HEK293 (cell line): Measurements from ENCODE around the gene LRIG3.

Experiments
- CTCF ChIA-PET: fragments of 350-600 bp; formaldehyde crosslinking; extraction: SDS; loops from one replicate; lab custom pipeline; 2021; ENCODE audit warnings: antibody characterized with exemption; lab: Yijun Ruan, JAX
- POLR2A ChIA-PET: fragments of 300-600 bp; formaldehyde crosslinking; extraction: SDS; loops from one replicate; lab custom pipeline; 2020; ENCODE audit warnings: antibody characterized with exemption, inconsistent platforms; lab: Yijun Ruan, JAX
- H3K27ac ChIP-seq: fragments of 200-500 bp; sonication (Bioruptor generic); 2 replicates; pipeline ENCODE4 v1.5.1; 2014; ENCODE audit warnings: low read depth, low read length, control low read depth, inconsistent platforms; ENCODE audit errors: extremely low read depth
- H3K36me3 ChIP-seq, 2 experiments: fragments of 200-500 bp in 1 of 2; sonication (Bioruptor generic) in 1 of 2; 1 replicate in 1 of 2; 2 replicates in 1 of 2; pipeline ENCODE4 v1.5.1; 2014 to 2017; ENCODE audit warnings: inconsistent platforms in 2 of 2, low read length in 2 of 2; ENCODE audit not compliant: control insufficient read depth in 2 of 2, insufficient read depth in 1 of 2
- H3K4me1 ChIP-seq: fragments of 200-500 bp; sonication (Bioruptor generic); 2 replicates; pipeline ENCODE4 v1.5.1; 2014; ENCODE audit warnings: mild to moderate bottlenecking, low read length, inconsistent platforms; ENCODE audit not compliant: control insufficient read depth, insufficient read depth
- H3K4me3 ChIP-seq: 2 replicates; pipeline ENCODE4 v1.5.1; 2011; ENCODE audit warnings: low read depth, mild to moderate bottlenecking, control low read depth, low read length, moderate library complexity
- H3K9me3 ChIP-seq: fragments of 200-500 bp; sonication (Bioruptor generic); 2 replicates; pipeline ENCODE4 v1.5.1; 2014; ENCODE audit warnings: low read depth, low read length, inconsistent platforms; ENCODE audit not compliant: control insufficient read depth, insufficient read depth
- GLI2 ChIP-seq: fragments of 450-650 bp; formaldehyde crosslinking; IDR thresholded peaks from 2 replicates; pipeline ENCODE4; 2017; ENCODE audit warnings: missing biosample characterization, missing genetic modification characterization, low read depth, borderline replicate concordance
- HOXD13 ChIP-seq: sonication (generic); formaldehyde crosslinking; IDR thresholded peaks from 2 replicates; pipeline ENCODE4 v1.8.0; 2022; ENCODE audit warnings: missing genetic modification reagents, borderline replicate concordance
- MZF1 ChIP-seq: fragments of 450-650 bp; formaldehyde crosslinking; IDR thresholded peaks from 2 replicates; pipeline ENCODE4 v1.5.1; 2017; ENCODE audit warnings: missing biosample characterization, missing genetic modification characterization, borderline replicate concordance
- OVOL3 ChIP-seq: fragments of 450-650 bp; formaldehyde crosslinking; IDR thresholded peaks from 2 replicates; pipeline ENCODE4 v1.5.1; 2016; ENCODE audit warnings: missing biosample characterization, missing genetic modification characterization
- TRIM28 ChIP-seq: IDR thresholded peaks from 2 replicates; pipeline ENCODE4 v1.6.1; 2011; ENCODE audit warnings: low read length, control low read depth, borderline replicate concordance
- ZBTB21 ChIP-seq: fragments of 450-650 bp; formaldehyde crosslinking; IDR thresholded peaks from 2 replicates; pipeline ENCODE4 v1.5.1; 2017; ENCODE audit warnings: missing biosample characterization, missing genetic modification characterization
- ZBTB8A ChIP-seq: fragments of 450-650 bp; formaldehyde crosslinking; IDR thresholded peaks from 2 replicates; pipeline ENCODE4 v1.5.1; 2016; ENCODE audit warnings: missing biosample characterization, missing genetic modification characterization
- ZEB2 ChIP-seq: fragments of 450-650 bp; formaldehyde crosslinking; IDR thresholded peaks from 2 replicates; pipeline ENCODE4 v1.5.1; 2016; ENCODE audit warnings: missing biosample characterization, missing genetic modification characterization
- ZFP3 ChIP-seq: fragments of 450-650 bp; formaldehyde crosslinking; IDR thresholded peaks from 2 replicates; pipeline ENCODE4 v1.5.1; 2016; ENCODE audit warnings: low read depth, missing biosample characterization, missing genetic modification characterization
- ZFP41 ChIP-seq: fragments of 450-650 bp; formaldehyde crosslinking; IDR thresholded peaks from 2 replicates; pipeline ENCODE4 v1.5.1; 2016; ENCODE audit warnings: missing biosample characterization, missing genetic modification characterization, borderline replicate concordance
- ZIC2 ChIP-seq: fragments of 450-650 bp; formaldehyde crosslinking; IDR thresholded peaks from 2 replicates; pipeline ENCODE4 v1.5.1; 2016; ENCODE audit warnings: missing biosample characterization, missing genetic modification characterization
- ZNF114 ChIP-seq: fragments of 450-650 bp; formaldehyde crosslinking; IDR thresholded peaks from 2 replicates; pipeline ENCODE4 v1.5.0; 2017; ENCODE audit warnings: missing biosample characterization, missing genetic modification characterization
- ZNF174 ChIP-seq: fragments of 450-650 bp; formaldehyde crosslinking; IDR thresholded peaks from 2 replicates; pipeline ENCODE4 v1.5.0; 2017; ENCODE audit warnings: missing biosample characterization, mild to moderate bottlenecking, missing genetic modification characterization
- ZNF311 ChIP-seq: fragments of 450-650 bp; formaldehyde crosslinking; IDR thresholded peaks from 2 replicates; pipeline ENCODE4 v1.5.1; 2017; ENCODE audit warnings: missing biosample characterization, missing genetic modification characterization, borderline replicate concordance
- ZNF335 ChIP-seq: fragments of 450-650 bp; formaldehyde crosslinking; conservative IDR thresholded peaks from 2 replicates; pipeline ENCODE4 v1.5.1; 2016; ENCODE audit warnings: missing biosample characterization, missing genetic modification characterization
- ZNF621 ChIP-seq: fragments of 450-650 bp; formaldehyde crosslinking; IDR thresholded peaks from 2 replicates; pipeline ENCODE4 v1.5.1; 2017; ENCODE audit warnings: missing biosample characterization, missing genetic modification characterization
- ZNF660 ChIP-seq: fragments of 450-650 bp; IDR thresholded peaks from 2 replicates; pipeline ENCODE4 v1.5.1; 2018; ENCODE audit warnings: missing biosample characterization, mild to moderate bottlenecking, missing genetic modification characterization
- ZNF664 ChIP-seq: fragments of 450-650 bp; formaldehyde crosslinking; IDR thresholded peaks from 2 replicates; pipeline ENCODE4 v1.5.1; 2016; ENCODE audit warnings: missing biosample characterization, missing genetic modification characterization
- ZSCAN4 ChIP-seq: fragments of 450-650 bp; formaldehyde crosslinking; IDR thresholded peaks from 2 replicates; pipeline ENCODE4 v1.5.1; 2017; ENCODE audit warnings: missing biosample characterization, missing genetic modification characterization
- TF ChIP-seq, protein P1 (sequence below): fragments of 450-650 bp; formaldehyde crosslinking; IDR thresholded peaks from 2 replicates; pipeline ENCODE4 v1.5.1; 2016; ENCODE audit warnings: missing biosample characterization, missing genetic modification characterization
- TF ChIP-seq, protein P2 (sequence below): fragments of 450-650 bp; formaldehyde crosslinking; IDR thresholded peaks from 2 replicates; pipeline ENCODE4 v1.5.1; 2017; ENCODE audit warnings: missing biosample characterization, missing genetic modification characterization
- TF ChIP-seq, protein P3 (sequence below): fragments of 450-650 bp; formaldehyde crosslinking; IDR thresholded peaks from 2 replicates; pipeline ENCODE4 v1.5.1; 2016; ENCODE audit warnings: missing biosample characterization, missing genetic modification characterization, borderline replicate concordance
- TF ChIP-seq, protein P4 (sequence below): fragments of 450-650 bp; formaldehyde crosslinking; IDR thresholded peaks from 2 replicates; pipeline ENCODE4 v1.5.1; 2016; ENCODE audit warnings: missing biosample characterization, missing genetic modification characterization
- TF ChIP-seq, protein P5 (sequence below): fragments of 450-650 bp; formaldehyde crosslinking; IDR thresholded peaks from 2 replicates; pipeline ENCODE4 v1.5.1; 2017; ENCODE audit warnings: missing biosample characterization, missing genetic modification characterization
- TF ChIP-seq, protein P6 (sequence below): fragments of 450-650 bp; formaldehyde crosslinking; IDR thresholded peaks from 2 replicates; pipeline ENCODE4 v1.5.1; 2016; ENCODE audit warnings: missing biosample characterization, missing genetic modification characterization

Gene LRIG3

GRCh38 chr12:58925111-58925611 lies 4.9 kb upstream of the LRIG3 start (continued):
- TF ChIP-seq ZNF660 (tag by site-specific recombination) (peak; percentile 61), ZFP3 (tag by site-specific recombination) (no peak), OVOL3 (tag by site-specific recombination) (peak; percentile 93), ZNF311 (tag by site-specific recombination) (no peak), ZFP41 (no peak), ZBTB8A (tag by site-specific recombination) (peak; percentile 9; the same call in 1 of the 2 replicates), ZNF335 (tag by site-specific recombination) (0 out of 2 replicates have a peak, but pooled peaks have one; percentile 13), ZEB2 (tag by site-specific recombination) (peak; percentile 52; the same call in 1 of the 2 replicates), GLI2 (tag by site-specific recombination) (peak; percentile 94; the same call in 1 of the 2 replicates), ZNF114 (tag by site-specific recombination) (no peak), HOXD13 (peak; percentile 39; the same call in 1 of the 2 replicates), ZIC2 (tag by site-specific recombination) (no peak)
- TF ChIP-seq, protein P1, sequence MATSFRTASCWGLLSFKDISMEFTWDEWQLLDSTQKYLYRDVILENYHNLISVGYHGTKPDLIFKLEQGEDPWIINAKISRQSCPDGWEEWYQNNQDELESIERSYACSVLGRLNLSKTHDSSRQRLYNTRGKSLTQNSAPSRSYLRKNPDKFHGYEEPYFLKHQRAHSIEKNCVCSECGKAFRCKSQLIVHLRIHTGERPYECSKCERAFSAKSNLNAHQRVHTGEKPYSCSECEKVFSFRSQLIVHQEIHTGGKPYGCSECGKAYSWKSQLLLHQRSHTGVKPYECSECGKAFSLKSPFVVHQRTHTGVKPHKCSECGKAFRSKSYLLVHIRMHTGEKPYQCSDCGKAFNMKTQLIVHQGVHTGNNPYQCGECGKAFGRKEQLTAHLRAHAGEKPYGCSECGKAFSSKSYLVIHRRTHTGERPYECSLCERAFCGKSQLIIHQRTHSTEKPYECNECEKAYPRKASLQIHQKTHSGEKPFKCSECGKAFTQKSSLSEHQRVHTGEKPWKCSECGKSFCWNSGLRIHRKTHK (tag by site-specific recombination): no peak
- TF ChIP-seq, protein P2, sequence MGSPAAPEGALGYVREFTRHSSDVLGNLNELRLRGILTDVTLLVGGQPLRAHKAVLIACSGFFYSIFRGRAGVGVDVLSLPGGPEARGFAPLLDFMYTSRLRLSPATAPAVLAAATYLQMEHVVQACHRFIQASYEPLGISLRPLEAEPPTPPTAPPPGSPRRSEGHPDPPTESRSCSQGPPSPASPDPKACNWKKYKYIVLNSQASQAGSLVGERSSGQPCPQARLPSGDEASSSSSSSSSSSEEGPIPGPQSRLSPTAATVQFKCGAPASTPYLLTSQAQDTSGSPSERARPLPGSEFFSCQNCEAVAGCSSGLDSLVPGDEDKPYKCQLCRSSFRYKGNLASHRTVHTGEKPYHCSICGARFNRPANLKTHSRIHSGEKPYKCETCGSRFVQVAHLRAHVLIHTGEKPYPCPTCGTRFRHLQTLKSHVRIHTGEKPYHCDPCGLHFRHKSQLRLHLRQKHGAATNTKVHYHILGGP (tag by site-specific recombination): no peak
- TF ChIP-seq, protein P3, sequence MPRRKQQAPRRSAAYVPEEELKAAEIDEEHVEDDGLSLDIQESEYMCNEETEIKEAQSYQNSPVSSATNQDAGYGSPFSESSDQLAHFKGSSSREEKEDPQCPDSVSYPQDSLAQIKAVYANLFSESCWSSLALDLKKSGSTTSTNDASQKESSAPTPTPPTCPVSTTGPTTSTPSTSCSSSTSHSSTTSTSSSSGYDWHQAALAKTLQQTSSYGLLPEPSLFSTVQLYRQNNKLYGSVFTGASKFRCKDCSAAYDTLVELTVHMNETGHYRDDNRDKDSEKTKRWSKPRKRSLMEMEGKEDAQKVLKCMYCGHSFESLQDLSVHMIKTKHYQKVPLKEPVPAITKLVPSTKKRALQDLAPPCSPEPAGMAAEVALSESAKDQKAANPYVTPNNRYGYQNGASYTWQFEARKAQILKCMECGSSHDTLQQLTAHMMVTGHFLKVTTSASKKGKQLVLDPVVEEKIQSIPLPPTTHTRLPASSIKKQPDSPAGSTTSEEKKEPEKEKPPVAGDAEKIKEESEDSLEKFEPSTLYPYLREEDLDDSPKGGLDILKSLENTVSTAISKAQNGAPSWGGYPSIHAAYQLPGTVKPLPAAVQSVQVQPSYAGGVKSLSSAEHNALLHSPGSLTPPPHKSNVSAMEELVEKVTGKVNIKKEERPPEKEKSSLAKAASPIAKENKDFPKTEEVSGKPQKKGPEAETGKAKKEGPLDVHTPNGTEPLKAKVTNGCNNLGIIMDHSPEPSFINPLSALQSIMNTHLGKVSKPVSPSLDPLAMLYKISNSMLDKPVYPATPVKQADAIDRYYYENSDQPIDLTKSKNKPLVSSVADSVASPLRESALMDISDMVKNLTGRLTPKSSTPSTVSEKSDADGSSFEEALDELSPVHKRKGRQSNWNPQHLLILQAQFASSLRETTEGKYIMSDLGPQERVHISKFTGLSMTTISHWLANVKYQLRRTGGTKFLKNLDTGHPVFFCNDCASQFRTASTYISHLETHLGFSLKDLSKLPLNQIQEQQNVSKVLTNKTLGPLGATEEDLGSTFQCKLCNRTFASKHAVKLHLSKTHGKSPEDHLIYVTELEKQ (tag by site-specific recombination): peak; percentile 94
- TF ChIP-seq, protein P4, sequence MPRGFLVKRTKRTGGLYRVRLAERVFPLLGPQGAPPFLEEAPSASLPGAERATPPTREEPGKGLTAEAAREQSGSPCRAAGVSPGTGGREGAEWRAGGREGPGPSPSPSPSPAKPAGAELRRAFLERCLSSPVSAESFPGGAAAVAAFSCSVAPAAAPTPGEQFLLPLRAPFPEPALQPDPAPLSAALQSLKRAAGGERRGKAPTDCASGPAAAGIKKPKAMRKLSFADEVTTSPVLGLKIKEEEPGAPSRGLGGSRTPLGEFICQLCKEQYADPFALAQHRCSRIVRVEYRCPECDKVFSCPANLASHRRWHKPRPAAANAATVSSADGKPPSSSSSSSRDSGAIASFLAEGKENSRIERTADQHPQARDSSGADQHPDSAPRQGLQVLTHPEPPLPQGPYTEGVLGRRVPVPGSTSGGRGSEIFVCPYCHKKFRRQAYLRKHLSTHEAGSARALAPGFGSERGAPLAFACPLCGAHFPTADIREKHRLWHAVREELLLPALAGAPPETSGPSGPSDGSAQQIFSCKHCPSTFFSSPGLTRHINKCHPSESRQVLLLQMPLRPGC (tag by site-specific recombination): peak; percentile 25

DNA sequence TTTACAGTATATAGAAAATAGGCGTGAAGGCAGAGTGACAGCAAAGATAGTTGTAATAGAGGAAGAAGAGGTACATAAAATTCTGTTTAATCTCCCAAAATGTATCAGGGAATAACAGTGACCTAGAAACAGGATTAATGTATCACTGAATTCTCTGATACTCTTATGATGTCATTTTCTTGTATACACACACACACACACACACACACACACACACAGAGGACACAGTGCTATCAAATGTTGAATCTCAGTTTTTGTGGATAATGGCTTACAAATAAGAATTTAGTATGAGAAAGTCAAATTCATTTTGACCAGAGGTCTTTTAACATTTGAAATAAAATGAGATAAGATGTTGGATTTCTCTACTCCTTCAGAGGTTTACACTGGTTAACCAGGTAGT lies 4.3 kb upstream of the LRIG3 start:
- no peaks in the 10 kb centered on the region for H3K36me3 ChIP-seq
- peaks cover 41% of the 10 kb centered on the region for H3K4me1 ChIP-seq
- H3K9me3 ChIP-seq: no peaks in the 10 kb centered on the region
- peak overlapping the region; percentile 87 for H3K27ac ChIP-seq
- ChIA-PET POLR2A (no interaction called here), CTCF (no interaction called here)
- no peak overlapping the region for H3K4me3 ChIP-seq
- TF ChIP-seq MZF1 (no peak), TRIM28 (no peak), ZNF174 (no peak), ZBTB21 (tag by site-specific recombination) (peak; percentile 66), ZSCAN4 (tag by site-specific recombination) (peak; percentile 82), ZNF621 (no peak), ZNF664 (tag by site-specific recombination) (peak; percentile 4; the same call in 1 of the 2 replicates)
- TF ChIP-seq, protein P5, sequence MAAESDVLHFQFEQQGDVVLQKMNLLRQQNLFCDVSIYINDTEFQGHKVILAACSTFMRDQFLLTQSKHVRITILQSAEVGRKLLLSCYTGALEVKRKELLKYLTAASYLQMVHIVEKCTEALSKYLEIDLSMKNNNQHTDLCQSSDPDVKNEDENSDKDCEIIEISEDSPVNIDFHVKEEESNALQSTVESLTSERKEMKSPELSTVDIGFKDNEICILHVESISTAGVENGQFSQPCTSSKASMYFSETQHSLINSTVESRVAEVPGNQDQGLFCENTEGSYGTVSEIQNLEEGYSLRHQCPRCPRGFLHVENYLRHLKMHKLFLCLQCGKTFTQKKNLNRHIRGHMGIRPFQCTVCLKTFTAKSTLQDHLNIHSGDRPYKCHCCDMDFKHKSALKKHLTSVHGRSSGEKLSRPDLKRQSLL: no peak
- TF ChIP-seq, protein P6, sequence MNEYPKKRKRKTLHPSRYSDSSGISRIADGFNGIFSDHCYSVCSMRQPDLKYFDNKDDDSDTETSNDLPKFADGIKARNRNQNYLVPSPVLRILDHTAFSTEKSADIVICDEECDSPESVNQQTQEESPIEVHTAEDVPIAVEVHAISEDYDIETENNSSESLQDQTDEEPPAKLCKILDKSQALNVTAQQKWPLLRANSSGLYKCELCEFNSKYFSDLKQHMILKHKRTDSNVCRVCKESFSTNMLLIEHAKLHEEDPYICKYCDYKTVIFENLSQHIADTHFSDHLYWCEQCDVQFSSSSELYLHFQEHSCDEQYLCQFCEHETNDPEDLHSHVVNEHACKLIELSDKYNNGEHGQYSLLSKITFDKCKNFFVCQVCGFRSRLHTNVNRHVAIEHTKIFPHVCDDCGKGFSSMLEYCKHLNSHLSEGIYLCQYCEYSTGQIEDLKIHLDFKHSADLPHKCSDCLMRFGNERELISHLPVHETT: no peak
